UCSD-AML1 (cell line): ENCODE measurements around the gene ESR1.
"Not testable (repeated sequence)": the region's sequence is repeated elsewhere in the genome, so short reads cannot be mapped to it uniquely, and the experiment has no call there.

Experiments
- DNase-seq: peaks from one replicate; lab custom pipeline; 2025; ENCODE audit not compliant: unreplicated experiment; lab: John Stamatoyannopoulos, UW

The ESR1 gene

DNA sequence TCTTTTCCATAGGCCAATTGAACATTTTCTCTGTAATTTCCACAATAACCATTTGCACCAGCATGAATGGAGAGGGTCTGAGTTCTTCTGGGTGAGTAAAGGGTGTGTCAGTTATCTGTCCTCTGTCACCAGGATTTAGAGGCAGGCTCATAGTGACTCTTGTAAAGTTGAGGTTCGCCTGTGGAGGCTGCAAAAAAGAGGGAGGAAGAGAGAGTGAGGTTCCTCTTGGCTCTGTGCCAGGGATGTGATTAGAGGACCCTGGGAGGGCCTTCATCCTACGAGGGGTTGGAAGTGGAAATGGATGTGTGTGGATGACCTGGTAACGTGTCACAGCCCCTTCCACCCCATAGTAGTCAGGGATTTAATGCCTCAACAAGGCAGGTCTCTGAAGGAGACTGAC, 242.0 kb downstream of the ESR1 start:
- no peak for DNase-seq

DNA sequence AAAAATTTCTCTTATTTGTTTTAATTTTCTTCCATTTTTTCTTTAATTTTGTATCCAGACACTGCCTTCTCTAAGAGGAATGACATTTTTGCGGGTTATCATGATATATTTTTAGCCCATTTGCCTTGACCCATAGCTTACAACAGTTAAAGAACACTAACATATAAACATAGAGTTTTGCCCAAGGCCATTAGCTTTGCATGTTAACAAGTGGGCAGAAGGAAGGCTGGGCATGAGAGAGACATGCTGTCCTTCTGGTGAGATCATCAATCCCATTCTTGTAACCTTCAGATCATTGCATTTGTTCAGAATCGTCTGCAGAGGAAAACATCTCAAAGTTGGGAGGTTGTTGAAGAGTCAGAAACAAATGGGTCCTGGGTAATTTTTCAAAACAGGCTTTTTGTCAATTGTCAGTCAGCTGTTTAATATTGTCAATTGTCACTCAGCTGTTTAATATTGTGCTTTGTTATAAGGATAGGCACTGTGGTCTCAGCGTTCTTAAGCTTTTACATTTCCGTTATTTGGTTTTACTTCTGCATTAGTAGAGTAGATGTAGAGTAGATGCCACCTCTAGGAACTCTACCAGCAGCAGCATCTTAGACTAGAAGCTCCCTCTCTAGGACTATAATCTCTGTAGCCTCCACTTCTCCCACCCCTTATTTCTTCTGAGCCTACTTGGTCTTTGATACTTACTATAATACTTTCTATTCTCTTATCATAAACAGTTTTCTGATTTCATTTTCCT, 243.1 kb downstream of the ESR1 start:
- no peak for DNase-seq

DNA sequence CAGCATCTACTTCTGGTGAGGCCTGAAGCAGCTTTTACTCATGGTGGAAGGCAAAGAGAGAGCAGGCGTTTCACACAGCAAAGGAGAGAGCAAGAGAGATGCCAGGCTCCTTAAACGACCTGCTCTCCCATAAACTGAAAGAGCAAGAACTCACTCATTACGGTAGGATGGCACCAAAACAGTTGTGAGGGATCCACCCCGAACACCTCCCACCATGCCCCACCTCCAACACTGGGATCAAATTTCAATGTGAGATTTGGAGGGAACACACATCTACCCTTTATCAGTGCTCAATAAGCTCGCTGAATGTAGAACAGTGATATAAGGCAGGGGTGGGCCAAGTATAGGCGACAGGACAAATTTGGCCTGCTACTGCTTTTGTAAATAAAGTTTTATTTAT, 244.6 kb downstream of the ESR1 start:
- DNase-seq = no peak

DNA sequence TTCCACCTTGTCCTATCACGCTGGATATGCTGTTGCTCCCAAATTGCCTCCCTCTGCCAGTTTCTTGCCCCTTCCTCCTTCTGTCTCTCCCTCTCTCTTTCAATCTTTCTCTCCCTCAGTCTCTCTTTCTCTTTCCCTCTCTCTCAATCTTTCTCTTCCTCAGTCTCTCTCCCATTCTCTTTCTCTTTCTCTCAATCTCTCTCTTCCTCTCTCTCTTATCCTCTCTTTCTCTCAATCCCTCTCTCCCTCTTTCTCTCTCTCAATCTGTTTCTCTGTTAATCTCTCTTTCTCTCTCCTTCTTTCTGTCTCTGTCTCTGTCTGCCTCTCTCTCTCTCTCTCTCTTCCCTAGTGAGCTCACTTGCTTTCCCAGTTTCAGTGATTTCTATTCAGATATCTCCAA, 245.8 kb downstream of the ESR1 start:
- no peak for DNase-seq

DNA sequence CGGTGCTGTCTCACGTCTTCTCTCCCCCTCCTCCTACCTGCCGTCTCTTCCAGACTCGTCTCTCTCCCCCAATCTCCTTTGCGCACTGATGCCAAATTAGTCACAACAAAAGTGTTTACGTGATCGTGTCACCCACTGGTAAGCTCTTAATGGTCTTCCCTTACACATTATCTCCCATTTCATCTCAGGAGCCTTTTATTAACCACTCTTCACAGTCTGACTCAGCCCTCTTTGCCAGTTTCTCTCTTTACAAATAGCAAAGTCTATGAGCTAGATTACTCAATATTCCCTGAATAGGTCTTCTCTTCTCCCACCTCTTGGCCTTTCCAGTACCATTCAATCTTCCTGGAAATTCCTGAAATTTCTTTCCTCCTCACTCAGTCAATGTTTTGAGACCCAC, 247.0 kb downstream of the ESR1 start:
- DNase-seq = no peak

DNA sequence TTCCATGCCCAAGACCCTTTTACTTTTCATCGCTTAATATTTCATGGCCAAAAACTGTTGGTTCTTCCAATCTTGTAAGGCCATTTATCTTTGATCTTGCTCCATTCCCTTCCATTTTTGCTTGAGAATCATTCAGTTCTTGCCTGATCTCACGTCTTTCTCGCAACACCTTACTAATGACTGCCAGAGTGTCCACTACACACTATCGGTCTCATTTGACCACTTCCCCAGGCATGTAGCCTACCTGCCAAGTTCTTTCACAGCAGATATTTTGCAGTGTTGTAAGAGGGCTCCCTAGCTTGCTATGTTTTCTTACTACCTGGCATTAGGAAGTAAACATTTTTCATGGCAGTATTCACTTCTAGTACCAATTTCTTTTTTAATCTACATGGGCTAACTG, 248.0 kb downstream of the ESR1 start:
- DNase-seq = no peak

DNA sequence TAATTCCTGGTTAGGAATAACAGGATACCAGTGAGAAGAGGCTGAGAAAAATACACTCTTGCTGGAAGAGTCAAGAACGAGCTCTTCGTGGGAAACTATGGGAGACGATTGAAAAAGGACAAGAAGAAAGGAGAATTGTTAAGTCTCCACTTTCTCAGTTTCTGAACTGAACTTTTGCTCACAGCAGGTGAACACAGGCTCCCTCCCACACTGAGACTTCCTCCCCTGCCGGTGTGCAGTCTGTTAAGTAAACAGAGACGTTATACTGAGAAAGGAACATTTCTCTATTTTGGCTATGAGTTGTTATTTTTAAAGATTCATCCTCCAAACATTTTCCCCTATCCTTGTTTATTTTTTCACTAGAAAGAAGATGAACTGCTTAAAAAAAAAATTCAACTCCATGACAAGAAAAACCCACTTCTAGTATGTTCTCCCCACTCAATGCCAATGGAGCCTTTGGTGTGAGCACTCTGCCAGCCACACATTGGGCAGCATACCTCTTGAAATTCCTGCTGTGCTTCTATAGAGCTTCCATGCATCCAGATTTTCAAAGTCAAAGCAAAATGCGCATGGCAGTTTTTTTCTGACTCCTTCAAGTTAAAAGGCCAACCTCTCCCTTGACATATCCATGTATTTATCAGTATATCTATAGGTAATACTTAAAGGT, 250.5 kb downstream of the ESR1 start:
- DNase-seq = no peak

DNA sequence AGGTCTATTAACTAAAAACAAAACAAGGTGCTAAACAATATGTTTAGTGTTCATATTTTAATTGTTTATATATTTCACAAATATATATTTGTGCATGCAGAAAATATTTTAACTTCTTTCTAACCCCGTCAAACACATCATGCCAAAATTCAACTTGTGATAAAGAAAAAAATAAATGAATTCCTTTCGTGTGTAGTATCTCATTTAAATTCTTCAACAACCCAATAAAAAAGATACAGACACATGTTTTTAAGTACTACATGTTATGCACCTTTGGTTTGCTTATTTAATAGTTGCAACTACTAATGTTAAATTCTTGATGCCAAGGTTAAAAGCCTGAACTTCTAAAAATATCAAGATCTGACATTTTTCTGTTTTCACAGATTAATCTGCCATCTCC, 252.4 kb downstream of the ESR1 start:
- no peak for DNase-seq

DNA sequence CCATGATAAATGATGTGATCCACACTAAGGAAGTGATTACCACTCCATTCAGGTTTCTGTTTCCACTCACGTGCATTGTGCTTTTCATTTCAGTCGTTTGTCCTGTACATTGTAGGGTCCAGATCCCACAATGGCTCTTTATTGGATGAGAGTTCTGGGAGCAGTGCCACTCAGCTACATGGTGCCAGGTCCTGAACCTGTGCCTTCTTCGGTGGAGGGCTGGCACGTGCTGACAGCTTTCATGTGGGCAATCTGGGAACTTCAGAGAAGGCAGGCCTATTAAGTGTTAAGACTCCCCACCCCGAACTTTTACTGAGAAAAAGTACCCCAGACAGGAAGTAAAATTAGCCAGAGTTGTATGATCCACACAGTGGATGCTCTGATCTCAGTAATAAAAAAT, 255.0 kb downstream of the ESR1 start:
- no peak for DNase-seq

DNA sequence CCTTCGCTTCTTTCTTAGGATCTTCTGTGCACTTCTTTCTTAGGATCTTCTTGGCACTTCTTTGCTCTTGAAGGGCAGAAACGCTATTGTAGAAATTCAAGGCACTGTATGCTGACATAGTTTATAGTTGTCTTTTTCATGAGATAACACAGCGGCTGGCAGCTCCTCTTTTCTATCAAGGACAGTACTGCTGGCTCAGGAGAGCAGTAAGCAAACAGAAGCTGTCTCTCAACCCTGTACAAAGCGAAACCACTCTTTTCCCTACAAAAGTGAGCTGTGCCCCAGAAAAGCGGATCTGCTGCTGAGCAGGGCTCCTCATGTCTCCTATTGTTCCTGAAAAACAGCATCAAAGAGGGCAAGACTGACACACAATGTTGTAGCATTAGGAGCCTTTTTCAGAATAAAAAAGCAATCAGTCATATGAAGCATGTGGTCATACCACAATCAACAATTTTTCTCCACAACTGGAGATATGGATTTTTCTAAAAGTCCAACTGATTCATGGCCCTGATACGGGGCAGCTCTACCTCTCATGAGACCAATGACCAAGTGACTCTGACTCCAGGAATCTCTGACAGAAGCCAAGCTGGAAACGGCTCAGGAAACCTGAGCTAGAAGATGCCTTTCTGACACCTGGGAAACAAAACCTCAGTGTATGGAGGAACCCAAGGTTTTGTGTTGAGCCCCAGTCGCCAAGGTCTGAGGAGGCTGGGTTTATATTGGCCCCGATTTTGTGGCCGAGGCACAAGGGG, 255.9 kb downstream of the ESR1 start:
- DNase-seq = no peak

DNA sequence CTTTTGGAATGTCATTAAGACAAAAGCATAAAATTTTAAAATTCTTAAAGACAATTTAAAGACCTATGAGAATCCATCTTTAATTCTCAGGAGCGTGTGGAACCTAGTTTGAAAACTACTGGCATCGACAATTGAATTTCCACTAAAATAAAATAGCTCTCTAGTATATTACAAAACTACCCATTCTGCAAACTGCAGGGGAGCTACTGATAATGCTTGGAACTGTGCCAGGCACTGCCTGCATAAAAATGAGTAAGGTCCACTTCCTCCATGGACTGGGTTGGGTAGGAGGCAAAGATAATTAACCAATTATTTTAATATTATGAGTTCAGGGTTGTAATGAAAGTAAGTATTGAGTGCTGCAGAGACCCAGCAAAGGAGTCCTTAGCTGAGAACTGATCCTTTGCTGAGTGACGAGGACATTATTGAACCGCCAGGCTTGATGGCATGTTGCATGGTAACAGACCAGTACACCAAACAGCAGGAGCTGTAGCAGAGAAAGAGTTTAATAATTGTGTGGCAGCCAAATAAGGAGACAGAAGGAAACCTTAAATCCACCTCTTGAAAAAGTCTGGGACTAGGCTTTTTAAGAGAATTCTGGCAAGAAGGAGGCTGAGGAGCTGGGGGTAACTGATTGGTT, 261.3 kb downstream of the ESR1 start:
- DNase-seq = no peak

DNA sequence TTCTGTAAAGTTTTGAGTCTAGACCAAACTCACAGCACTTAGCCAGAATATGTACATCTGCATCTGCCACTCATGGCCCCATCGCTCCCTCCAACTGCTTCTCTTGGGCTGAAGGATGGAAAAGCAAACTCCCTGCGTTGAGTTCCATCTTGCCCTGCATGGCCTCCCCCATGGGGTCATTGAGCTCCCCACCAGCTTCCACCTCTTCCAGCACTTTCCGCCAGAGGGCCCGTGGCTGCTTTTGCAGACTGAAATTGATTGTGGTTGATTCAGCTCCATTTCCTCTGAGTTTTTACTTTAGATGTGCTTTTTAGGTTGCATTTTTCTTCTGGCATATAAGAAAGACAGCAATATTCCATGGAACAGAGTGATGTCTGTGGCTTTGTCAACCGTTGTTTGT, 263.1 kb downstream of the ESR1 start:
- DNase-seq = no peak

DNA sequence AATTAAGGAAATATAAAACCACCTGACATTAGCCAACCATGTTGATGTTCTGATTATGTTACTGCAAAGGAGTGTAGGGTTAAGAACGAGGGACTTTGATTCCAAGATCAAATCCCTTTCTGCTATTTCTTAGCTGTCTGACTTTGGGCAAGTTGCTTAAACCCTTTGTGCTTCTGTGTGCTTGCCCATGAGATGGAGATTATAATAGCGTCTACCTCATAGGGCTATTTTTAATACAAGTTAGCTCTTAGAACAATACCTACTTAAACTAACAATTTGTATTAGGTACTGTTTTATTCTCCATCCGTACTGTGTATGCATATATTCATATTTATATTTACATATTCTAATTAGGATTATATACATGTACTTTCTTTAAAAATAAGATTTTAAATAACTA, 263.8 kb downstream of the ESR1 start:
- DNase-seq = no peak

DNA sequence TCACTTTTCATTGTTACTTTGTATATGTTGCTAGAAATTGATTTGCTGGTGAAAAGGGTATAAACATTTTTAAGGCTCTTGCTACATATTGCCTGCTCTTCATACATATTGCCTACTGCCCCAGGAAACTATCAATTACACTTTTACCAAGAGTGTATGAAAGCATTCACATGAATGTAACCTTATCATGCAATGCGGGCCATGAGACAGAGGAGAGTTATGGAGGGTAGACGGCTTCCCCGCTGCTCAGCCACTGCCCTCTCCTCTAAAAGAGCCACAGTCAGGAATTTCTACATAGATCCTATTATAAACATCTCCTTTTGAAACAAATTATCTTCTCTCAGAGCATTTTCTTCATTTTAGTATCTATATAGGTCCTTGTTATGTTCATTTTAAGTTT, 264.4 kb downstream of the ESR1 start:
- DNase-seq = no peak

DNA sequence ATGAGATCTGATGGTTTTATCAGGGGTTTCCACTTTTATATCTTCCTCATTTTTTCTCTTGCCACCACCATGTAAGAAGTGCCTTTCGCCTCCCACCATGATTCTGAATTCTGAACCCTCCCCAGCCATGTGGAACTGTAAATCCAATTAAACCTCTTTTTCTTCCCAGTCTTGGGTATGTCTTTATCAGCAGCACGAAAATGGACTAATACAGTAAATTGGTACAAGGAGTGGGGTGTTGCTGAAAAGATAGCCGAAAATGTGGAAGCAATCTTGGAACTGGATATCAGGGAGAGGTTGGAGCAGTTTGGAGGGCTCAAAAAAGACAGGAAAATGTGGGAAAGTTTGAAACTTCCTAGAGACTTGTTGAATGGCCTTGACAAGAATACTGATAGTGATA, 268.8 kb downstream of the ESR1 start:
- DNase-seq = not testable (repeated sequence)

DNA sequence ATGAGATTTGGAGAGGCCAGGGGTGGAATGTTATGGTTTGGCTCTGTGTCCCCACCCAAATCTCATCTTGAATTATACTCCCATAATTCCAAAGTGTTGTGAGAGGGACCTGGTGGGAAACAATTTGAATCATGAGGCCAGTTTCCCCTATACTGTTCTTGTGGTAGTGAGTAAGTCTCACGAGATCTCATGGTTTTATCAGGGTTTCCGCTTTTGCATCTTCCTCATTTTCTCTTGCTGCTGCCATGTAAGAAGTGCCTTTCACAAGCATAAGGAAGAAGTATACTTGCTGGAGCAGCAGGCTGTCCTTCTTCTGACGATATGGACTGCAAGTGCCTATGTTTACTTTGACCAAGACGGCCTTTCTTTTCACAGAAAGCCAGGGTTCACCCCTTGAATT, 270.5 kb downstream of the ESR1 start:
- DNase-seq = no peak

DNA sequence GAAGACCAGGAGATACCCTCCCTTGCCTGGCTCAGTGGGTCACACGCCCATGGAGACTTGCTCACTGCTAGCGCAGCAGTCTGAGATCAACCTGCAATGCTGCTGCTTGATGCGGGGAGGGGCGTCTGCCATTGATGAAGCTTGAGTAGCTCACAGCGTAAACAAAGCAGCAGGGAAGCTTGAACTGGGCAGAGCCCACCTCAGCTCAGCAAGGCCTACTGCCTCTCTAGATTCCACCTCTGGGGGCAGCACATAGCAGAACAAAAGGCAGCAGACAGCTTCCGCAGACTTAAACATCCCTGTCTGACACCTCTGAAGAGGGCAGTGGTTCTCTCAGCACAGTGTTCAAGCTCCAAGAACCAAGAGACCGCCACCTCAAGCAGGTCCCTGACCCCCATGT, 271.3 kb downstream of the ESR1 start:
- DNase-seq = no peak

DNA sequence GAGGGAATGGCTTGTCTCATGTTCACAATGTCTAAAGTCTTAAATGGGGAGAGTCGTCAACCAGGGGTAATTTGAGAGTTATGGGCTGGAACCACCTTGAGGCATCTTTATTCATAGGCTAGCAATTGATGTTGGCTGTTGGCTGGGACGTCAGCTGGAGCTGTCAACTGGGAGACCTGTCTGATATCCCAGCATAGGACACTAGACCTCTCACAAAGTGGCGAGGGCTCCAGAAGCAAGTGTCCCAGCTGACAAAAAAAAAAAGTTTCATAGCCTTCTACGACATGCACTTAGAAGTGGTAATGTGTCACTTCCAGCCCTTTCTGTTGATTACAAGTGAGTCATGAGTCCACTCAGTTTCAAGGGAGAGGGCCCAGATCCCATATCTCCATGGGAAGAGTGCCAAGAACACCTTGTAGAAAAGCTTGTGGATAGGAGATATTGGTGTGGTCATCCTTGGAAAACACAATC, 278.0 kb downstream of the ESR1 start:
- no peak for DNase-seq

DNA sequence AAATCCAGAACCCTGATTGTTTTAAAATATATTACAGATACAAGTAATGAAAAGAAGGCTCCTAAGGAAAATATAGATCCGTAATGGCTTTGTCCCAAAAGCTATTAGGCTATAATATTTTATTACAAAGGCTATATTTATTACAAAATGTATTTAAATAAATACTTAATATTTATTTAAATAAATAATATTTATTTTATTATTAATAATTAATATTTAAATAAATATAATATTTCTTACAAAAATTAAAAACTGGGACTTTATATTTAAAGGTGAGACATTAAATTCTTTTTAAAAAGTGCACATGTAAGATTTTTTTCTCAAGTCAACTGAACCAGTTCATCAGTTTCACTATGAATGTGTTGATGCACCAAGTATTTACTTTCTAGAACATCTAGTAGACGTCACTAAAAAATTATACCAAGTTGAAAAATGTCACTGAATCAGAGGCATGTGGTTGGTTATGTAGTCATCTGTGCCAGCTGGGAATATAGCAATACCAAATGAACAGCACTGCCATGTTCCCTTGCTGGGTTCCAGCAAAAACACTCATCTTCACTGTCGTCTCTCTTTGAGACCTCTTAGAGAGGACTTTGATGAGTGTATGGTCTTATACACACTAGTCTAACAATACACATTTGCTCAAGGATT, 278.9 kb downstream of the ESR1 start:
- DNase-seq = no peak

DNA sequence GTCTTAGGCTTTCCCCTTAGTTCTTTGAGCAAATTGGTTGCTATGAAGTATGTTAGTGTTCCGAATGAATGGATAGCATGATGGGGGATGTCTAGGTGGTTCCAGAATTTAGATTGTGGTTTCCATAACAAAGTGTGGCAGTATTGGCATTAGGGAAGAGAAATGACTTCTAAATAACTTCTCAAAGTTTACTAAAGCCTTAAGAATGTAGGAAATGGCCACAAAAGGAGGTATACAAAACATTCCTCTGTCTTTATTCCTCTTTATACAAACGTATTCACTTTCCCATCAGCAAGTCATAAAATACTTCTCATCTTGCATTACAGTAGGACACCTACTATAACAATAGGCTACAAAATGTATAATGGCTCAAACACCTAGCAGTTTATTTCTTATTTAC, 279.6 kb downstream of the ESR1 start:
- DNase-seq = no peak

DNA sequence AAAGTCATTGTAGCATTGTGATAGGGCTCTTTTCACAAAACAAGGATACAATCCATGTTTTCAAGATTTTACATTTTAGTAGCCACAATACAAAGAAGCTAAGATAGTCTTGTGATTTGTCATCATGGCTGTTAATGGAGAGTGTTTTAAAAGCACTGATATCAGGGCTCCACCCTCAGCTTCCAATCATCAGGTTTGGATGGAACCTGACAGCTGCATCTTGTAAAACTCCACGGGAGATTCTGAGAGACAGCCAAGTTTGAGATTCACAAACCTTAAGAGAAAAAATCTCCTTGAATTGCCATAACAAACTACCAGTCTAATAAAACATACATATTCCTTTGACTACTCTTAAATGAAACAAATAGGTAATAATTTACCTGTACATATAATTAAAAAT, 280.2 kb downstream of the ESR1 start:
- DNase-seq = no peak
